Measurements from ENCODE around the gene AFAP1. TPM values are rescaled to one million over a fixed set of nuclear protein-coding genes. Genes with fewer than 3 reads are reported as not detected.

Gene AFAP1
- polyA plus RNA-seq, 1 donor (not counting 4 experiments of a cell fraction or from before 2014, with no cell fraction given), result 7.6 TPM

DNA sequence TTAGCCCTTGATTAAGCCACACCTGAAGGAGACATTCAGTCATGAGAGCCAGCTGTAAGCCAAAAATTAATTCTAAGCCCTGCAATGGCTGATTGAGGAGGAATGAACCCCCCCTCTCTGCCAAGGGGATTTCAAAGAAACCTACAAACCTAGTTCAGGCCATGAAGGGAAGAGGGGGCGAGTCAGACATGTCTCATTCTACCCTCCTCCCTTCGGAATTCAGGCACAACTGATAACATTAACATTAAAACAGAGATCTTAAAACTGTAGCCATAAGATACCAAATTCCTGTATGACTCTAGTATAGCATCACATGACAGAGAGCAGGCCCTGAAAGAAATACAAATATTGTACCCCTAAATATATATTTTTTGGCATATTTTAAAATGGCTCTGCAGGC lies 40.4 kb upstream of the AFAP1 start:
- Histone ChIP-seq H4K20me1 (ENCODE audit: control insufficient read depth, extremely low read depth, insufficient read depth, low read length) (no peaks in the 10 kb centered on the region), H3K27ac (ENCODE audit: control insufficient read depth, insufficient read depth, low read length) (peak overlapping the region; percentile 86), H2AFZ (ENCODE audit: control insufficient read depth, low read length) (no peak overlapping the region), H3K27me3 (ENCODE audit: control insufficient read depth, extremely low read depth, insufficient read depth, low read length) (peaks cover 7% of the 10 kb centered on the region), H3K36me3 (ENCODE audit: control insufficient read depth in 2 of 2, extremely low read depth in 1 of 2, insufficient read depth in 2 of 2, low read length in 2 of 2) (no peaks in the 10 kb centered on the region), H3K4me1 (ENCODE audit: control insufficient read depth, extremely low read depth, insufficient read depth, low read length) (peaks cover 40% of the 10 kb centered on the region), H3K79me2 (ENCODE audit: control insufficient read depth, insufficient read depth, low read length) (no peaks in the 10 kb centered on the region), H3K9me1 (ENCODE audit: control insufficient read depth, extremely low read depth, insufficient read depth, low read length) (no peaks in the 10 kb centered on the region), H3K4me2 (ENCODE audit: control insufficient read depth, extremely low read depth, insufficient read depth, low read depth, low read length) (no peak overlapping the region), H3K4me3 (ENCODE audit: control insufficient read depth in 2 of 3, extremely low read depth in 1 of 3, insufficient read depth in 2 of 3, low read depth in 1 of 3, low read length in 3 of 3) (no peak overlapping the region), H3K9ac (ENCODE audit: control insufficient read depth, extremely low read depth, insufficient read depth, low read length) (peak overlapping the region; percentile 13), H3K9me3 (ENCODE audit: control insufficient read depth, low read depth, low read length) (no peaks in the 10 kb centered on the region)
- TF ChIP-seq EZH2 (IDR thresholded peaks at IDR 0.05; ENCODE audit: low read length), result no peak
- TF ChIP-seq, protein P1, sequence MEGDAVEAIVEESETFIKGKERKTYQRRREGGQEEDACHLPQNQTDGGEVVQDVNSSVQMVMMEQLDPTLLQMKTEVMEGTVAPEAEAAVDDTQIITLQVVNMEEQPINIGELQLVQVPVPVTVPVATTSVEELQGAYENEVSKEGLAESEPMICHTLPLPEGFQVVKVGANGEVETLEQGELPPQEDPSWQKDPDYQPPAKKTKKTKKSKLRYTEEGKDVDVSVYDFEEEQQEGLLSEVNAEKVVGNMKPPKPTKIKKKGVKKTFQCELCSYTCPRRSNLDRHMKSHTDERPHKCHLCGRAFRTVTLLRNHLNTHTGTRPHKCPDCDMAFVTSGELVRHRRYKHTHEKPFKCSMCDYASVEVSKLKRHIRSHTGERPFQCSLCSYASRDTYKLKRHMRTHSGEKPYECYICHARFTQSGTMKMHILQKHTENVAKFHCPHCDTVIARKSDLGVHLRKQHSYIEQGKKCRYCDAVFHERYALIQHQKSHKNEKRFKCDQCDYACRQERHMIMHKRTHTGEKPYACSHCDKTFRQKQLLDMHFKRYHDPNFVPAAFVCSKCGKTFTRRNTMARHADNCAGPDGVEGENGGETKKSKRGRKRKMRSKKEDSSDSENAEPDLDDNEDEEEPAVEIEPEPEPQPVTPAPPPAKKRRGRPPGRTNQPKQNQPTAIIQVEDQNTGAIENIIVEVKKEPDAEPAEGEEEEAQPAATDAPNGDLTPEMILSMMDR (optimal IDR thresholded peaks at IDR 0.05 in 1 of 3, IDR thresholded peaks at IDR 0.05 in 1 of 3, conservative IDR thresholded peaks at IDR 0.05 in 1 of 3; ENCODE audit: extremely low read depth in 1 of 3, insufficient read depth in 2 of 3, low read length in 3 of 3), result no peak
- dilution Hi-C loops (cut with MboI; ENCODE audit: extremely low pct_ligation_motif_present, low sequenced_read_pairs), result no loop called here
- FAIRE-seq (peak; percentile 72), DNase-seq (ENCODE audit: low read depth, low spot score) (no peak)

GRCh38 chr4:7979652-7979968 lies 39.9 kb upstream of the AFAP1 start:
- Histone ChIP-seq H3K4me2 (ENCODE audit: control insufficient read depth, extremely low read depth, insufficient read depth, low read depth, low read length) (peak overlapping the region; percentile 78), H3K27me3 (ENCODE audit: control insufficient read depth, extremely low read depth, insufficient read depth, low read length) (peaks cover 3% of the 10 kb centered on the region), H3K36me3 (ENCODE audit: control insufficient read depth in 2 of 2, extremely low read depth in 1 of 2, insufficient read depth in 2 of 2, low read length in 2 of 2) (no peaks in the 10 kb centered on the region), H3K4me1 (ENCODE audit: control insufficient read depth, extremely low read depth, insufficient read depth, low read length) (peaks cover 40% of the 10 kb centered on the region), H3K79me2 (ENCODE audit: control insufficient read depth, insufficient read depth, low read length) (no peaks in the 10 kb centered on the region), H3K9me3 (ENCODE audit: control insufficient read depth, low read depth, low read length) (no peaks in the 10 kb centered on the region), H3K9me1 (ENCODE audit: control insufficient read depth, extremely low read depth, insufficient read depth, low read length) (no peaks in the 10 kb centered on the region), H2AFZ (ENCODE audit: control insufficient read depth, low read length) (no peak overlapping the region), H3K4me3 (ENCODE audit: control insufficient read depth in 2 of 3, extremely low read depth in 1 of 3, insufficient read depth in 2 of 3, low read depth in 1 of 3, low read length in 3 of 3) (no peak overlapping the region), H4K20me1 (ENCODE audit: control insufficient read depth, extremely low read depth, insufficient read depth, low read length) (no peaks in the 10 kb centered on the region), H3K27ac (ENCODE audit: control insufficient read depth, insufficient read depth, low read length) (peak overlapping the region; percentile 86), H3K9ac (ENCODE audit: control insufficient read depth, extremely low read depth, insufficient read depth, low read length) (peak overlapping the region; percentile 13)
- TF ChIP-seq, protein P1 (optimal IDR thresholded peaks at IDR 0.05 in 1 of 3, IDR thresholded peaks at IDR 0.05 in 1 of 3, conservative IDR thresholded peaks at IDR 0.05 in 1 of 3; ENCODE audit: extremely low read depth in 1 of 3, insufficient read depth in 2 of 3, low read length in 3 of 3), result no peak
- no peak for TF ChIP-seq EZH2 (IDR thresholded peaks at IDR 0.05; ENCODE audit: low read length)
- dilution Hi-C loops (cut with MboI; ENCODE audit: extremely low pct_ligation_motif_present, low sequenced_read_pairs), result no loop called here
- no peak for FAIRE-seq
- DNase-seq (ENCODE audit: low read depth, low spot score), result no peak
